Measurements from ENCODE around the gene LRRC10. TPM values are rescaled to one million over a fixed set of nuclear protein-coding genes. Genes with fewer than 3 reads are reported as not detected.
A peak's percentile ranks its signal among the peaks of the same experiment; 100 is the strongest.

LRRC10 gene, protein sequence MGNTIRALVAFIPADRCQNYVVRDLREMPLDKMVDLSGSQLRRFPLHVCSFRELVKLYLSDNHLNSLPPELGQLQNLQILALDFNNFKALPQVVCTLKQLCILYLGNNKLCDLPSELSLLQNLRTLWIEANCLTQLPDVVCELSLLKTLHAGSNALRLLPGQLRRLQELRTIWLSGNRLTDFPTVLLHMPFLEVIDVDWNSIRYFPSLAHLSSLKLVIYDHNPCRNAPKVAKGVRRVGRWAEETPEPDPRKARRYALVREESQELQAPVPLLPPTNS
- total RNA-seq (2014; rRNA removed; shearing (Covaris generic)) = not detected in 2 replicates
- not detected in 2 replicates for polyA plus RNA-seq (2014; cell fraction: nucleus; rRNA removed)

DNA sequence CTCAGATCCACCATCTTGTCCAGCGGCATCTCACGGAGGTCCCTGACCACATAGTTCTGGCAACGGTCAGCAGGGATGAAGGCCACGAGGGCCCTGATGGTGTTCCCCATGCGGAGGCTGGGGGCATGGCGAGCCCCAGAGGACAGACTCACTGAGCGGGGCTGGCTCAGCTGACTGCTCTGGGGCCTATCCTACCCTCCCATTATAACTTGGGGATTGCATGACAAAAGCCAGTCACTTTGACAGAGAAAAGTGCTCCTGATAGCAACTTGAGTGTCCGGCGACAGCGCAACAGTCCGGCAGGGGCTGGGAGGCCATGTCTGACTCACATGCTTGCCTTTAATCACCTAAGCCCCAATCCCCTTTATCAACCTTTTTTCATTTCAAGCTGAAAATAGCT lies at the start of gene LRRC10:
LRRC10 (minus strand) TSS at position 179 of the 400 bp plus-strand sequence; CDS start at position 110, 69 bp downstream.
- no peak for DNase-seq (ENCODE audit: extremely low read depth, low read depth)

DNA sequence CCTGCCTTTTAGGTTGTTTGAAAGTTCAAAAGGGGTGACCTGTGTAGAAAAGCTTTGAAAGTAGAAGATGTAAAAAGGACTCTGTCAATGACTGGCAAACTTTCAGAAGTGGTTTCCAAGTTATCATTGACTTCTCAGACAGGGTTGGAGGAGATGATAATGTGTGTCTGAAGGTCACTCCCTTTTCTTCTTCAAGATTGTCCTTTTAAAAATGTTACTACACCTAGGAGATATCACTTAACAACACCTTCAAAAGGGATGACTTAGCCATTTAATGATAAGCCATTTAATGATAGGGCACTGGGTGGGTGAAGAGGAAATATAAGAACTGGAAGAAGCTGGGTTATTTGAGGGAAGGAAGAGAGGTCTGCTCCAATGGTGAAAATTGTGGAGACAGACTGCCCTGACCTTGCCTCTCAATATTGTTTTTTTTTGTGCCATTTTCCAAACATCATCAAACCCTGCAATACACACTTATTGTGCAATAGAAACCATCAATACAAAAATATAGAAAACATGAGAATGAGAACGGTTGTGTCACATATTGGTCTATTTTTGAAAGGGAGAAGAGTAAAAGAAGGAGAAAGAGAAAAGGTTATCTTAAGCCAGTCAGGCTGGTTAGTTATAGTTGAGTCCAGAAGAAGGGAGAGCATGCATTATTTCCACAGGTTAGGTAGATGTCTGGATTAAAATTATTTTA lies 49.6 kb upstream of the LRRC10 start:
- no peak for DNase-seq (ENCODE audit: extremely low read depth, low read depth)

DNA sequence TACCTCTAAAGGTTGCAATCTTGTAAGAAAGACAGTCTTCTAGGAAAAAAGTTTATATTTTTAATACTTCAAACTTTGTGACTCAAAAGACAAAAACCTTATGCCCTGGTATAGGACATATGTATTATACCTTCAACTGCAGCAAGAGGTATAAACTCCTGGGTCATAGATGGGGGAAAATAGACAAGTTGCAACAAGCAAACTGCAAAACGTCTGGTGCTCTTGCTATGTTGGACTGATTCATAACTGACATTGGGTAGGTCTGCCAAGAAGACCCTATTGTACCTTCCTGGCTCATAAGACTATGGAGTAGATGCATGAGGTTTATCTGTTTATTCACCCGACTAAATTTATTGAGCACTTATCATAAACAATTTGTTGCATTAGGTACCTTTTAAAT lies 47.5 kb upstream of the LRRC10 start:
- no peak for DNase-seq (ENCODE audit: extremely low read depth, low read depth)

DNA sequence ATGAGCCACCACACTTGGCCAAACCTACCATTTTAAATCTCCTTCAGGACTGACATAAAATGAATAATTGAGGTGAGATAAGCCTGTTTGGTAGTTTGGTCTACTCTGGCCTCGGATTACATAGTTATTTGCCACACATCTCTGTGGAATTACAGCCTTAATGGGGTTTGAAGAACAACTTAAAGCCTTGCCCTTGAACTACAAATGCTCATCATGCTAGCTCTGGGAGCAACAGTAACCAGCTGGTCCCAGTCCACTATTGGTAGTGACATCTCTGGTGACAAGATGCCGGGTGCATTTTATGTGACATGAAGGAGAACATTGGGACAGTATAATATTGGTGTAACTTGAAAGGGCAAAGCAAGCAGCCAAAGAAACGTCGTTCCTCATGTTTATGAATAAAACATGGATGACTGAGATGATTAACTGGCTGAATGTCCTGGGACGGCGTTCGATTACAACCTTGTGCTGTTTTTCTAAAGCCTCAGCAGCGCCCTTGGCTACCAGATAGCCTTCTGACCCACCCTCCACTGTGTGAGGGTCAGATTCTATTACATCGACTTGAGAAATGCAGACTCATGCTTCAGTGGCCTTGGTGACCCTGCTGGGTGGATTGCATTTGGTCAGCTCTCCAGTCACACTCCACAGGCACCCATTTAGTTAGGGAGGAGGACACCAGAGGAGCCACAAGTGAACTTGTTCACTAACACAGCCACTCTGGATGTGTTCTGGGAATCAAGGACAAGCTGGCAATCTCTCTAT lies 46.9 kb upstream of the LRRC10 start:
- DNase-seq (ENCODE audit: extremely low read depth, low read depth) = peak; percentile 65

DNA sequence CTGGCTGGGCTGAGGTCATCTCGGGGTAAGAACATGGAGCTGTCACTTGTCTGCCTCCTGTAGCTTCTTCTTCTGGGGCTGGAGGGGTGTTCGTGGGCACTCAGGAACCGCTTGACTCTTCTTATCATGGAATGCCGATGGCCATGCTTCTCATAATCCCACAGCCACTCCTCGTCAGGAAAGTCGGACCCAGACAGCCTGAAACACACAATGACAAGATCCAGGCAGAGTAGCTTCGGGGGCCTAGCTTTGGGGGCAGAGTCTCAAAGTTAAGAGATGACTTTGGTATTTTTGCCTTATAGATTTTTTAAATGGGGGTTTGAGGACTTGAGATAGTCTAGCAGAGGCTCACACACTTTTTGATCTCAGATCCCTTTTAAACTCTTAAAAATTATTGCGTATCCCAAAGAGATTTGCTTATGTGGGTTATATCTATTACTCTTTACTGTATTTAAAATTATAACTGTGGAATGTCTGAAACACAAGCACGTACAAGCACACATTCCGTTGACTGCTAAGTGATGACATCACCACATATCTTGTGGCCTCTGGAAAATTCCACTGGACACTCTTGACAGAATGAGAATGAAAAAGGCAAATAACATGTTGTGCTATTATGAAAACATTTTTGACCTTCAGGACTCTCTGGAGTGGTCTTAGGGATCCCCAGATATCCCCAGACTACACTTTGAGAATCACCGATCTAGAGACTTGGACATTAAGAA lies 45.1 kb upstream of the LRRC10 start:
- DNase-seq (ENCODE audit: extremely low read depth, low read depth) = no peak

DNA sequence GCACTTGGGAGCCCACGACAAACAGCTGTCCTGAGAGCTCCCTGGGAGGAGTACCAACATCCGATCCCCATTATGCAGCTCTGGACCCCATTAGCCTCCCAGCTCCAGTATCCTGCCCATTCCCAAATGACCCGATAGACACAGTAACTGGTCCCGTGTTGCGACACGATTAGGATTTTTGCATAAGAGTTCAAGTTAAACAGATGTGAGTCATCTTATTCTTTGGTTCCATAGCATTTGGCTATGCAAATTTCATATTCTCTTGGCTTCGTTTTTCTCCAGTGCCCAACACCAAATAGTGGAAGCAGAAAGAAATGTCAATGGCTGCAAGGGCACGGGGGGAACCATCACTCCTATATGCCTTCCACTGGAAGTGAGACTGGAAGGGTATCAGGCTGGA lies 43.0 kb upstream of the LRRC10 start:
- DNase-seq (ENCODE audit: extremely low read depth, low read depth) = no peak

DNA sequence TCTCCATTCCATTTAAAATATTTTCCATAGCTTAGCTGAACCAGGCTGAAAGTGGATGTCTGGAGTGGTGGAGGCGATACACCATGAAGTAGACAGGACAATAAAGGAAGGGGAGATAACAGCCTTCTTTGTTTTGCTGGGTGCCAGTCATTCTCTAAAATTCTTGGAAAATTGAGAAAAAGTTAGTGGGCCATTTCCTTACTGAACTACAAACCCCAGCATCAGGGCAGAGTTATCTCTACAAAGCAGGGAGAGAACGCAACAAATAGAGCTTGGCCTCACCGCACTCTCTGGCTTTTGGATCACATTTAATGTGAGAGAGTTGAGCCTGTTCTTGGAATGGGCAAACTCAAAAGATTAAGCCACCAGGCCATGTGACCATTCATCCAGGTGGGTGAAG lies 41.2 kb upstream of the LRRC10 start:
- DNase-seq (ENCODE audit: extremely low read depth, low read depth) = no peak

DNA sequence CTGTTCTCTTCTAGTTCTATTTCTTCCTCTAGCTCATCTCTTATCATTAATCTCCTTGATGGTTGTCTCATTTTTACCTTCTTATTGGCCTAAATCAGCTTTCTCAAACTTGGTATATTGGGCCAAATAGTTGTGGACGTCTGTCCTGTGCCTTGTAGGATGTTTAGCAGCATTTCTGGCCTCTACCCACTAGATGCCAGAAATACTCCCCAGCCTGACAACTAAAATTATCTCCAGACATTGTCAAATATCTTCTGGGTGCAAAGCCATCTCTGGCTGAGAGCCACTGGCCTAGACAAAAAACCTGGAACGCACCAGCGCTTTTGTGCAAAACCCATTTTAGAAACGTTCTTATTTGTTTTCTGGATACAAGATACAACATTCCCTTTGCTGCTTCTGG lies 38.8 kb upstream of the LRRC10 start:
- no peak for DNase-seq (ENCODE audit: extremely low read depth, low read depth)

DNA sequence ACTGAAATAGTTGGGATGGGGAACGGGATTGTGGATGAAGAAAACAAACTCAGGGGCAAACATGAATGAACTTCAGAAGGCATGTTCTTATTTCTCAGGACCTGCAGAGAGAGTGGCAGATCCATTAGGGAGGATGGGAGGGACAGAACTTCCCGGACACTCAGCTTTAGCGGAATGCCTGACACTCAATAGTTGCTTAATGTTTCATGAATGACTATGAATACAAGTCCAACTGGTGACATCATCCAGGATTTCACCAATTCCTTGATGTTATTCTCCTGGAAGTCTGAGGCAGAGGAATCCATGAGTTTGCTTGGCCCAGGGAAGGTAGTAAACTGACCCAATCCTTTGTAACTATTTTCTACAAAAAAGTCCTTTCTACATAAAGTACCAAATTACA lies 37.8 kb upstream of the LRRC10 start:
- DNase-seq (ENCODE audit: extremely low read depth, low read depth) = peak; percentile 20

DNA sequence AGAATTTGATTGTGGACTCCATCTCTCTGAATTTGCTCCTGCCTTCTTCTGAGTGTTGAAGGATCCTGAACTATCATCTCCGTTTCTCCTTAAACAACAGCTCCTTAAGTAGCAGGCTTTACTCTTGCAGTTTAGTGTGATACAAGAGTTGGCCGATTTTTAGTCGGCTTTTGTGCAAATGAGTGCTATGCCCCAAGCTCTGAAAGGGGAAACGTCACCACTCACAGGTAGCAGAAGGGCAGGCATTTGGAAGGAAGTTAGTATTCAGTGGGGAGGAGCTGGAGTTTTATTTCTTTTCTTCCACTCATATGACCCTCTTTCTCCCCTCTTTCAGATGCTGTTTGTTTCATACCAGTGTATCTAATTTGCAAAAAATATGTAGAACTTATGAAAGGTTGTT lies 36.5 kb upstream of the LRRC10 start:
- DNase-seq (ENCODE audit: extremely low read depth, low read depth) = no peak

DNA sequence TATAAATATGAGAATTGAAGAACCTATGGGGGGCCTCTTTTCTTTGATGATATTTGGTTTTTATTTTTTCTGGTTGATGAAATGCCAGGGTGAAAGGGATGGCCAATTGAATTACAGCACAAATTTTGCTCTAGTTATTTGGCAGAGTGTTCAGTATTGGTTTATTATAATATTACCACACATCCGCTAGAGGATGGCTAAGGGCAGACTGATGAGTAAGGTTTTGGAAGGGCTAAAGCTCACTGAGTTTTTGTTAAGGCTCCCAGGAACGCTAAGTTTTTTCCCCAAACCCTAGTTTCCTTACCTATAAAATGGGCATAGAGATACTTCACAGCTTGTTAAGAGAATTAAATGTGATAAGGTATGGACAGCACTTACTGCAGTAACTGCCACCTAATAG lies 34.3 kb upstream of the LRRC10 start:
- DNase-seq (ENCODE audit: extremely low read depth, low read depth) = no peak

DNA sequence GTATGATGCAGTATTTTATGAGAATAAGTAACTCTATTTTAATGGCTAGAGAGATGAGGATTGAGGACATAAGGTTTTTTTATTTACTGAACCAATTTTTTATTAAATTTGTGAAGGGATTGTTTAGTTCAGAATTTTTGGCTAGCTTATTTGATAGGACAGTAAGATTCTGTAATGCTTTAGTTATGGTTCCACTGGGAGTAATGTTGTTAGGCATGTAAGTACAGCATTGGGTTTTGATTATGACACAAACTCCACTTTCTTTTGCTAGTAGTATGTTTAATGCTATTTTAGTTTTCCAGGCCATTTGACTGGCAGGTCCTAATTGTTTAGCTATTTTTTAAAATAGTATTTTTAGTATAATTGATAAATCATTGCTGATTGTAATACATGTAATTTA lies 33.8 kb upstream of the LRRC10 start:
- DNase-seq (ENCODE audit: extremely low read depth, low read depth) = no peak

DNA sequence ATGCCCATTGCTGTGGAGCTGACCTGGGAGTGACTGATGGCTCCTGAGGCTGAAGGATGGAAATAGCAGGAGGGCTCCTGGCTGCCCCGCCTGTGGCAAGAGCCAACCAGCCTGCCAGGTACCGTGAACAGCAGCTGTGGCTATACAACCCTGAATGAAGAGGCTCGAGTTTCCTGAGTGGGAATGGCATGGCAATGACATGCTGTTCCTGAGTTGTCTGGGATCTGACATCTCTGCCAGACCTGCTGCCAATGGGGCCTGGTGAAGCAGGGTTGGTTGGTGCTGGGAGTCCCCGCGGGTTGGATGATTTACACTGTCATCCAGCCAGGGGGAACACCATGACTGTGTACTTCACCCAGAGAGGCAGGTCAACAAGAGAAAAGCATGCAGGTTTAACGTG lies 31.8 kb upstream of the LRRC10 start:
- DNase-seq (ENCODE audit: extremely low read depth, low read depth) = no peak

DNA sequence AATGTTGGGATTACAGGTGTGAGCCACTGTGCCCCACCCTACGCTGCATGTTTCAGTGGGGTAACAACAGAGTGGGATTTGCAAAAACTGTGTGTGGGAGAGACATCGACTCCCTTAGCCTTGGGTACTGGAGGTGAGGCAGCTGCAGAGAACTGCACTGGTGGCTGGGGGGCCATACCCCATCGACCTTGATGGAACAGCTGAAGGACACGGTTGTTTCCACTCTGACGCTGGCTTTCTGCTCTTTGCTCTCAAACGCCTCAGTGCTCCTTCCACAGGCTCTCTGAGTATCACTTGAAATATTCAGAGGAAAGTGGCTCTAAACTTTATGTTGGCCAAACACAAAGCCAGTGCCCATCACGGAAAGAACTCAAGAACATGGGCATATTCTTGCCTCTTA lies 30.8 kb upstream of the LRRC10 start:
- DNase-seq (ENCODE audit: extremely low read depth, low read depth) = no peak

DNA sequence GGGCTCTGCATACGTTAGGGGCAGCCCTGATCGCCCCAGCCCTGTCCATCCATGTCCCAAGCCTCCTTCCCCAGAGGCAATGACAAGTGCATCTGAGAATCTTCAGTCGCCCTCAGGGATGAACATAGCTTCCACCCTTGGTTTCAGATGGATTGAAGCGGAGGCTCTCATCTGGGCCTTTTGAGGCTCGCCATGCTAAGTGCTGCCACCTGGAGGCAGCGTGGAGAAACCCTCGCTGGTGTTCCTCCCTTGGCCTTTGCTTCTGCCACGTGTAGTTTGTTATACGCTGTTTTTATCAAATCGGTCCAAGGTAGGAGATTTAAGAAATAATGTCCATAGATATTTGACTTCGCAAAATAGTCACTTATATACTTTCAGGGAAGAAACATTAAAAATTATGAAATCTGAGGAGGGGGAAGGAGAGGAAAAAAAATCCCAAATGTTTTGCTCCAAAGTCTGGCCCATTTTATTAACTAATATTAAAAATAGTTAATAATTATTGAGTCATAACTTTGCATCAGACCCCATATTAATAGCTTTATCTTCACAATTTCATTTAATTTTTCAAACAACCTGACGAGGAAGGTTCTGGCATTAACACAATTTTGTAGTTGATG lies 28.8 kb upstream of the LRRC10 start:
- DNase-seq (ENCODE audit: extremely low read depth, low read depth) = peak; percentile 73

DNA sequence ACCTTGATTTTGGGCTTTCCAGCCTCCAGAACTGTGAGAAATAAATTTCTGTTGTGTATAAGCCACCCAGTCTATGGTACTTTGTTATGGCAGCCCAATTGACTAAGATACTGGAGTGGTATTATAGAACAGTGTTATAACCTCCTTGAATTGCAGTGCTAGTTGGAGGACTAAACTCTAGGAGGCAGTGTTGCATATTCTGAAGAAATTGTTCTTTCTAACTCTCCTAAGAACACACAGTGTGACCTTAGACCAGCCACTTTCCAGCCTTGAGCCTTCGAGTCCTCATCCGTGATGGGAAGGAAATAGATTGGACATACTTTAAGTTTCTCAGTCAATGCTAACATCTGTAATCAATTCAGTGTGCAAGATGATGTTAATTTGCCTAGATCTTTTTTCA lies 22.4 kb upstream of the LRRC10 start:
- no peak for DNase-seq (ENCODE audit: extremely low read depth, low read depth)

DNA sequence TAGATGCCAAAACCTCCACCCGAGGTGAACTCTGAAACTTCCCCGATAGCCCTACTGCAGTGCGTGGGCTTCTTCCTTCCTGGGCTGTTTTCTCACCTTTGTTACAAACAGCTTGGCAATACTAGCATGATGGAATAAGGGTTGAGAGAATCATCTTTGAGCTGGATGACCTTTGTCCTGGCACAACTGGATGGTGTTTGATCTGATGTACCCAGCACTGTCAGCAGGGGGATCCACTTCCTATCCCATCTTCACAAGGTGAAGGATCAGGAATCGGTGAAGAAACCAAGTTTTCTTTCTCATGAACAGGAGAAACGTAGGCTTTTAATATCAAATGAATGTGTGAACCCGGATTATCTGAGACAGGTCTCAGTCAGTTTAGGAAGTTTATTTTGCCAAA lies 19.5 kb upstream of the LRRC10 start:
- DNase-seq (ENCODE audit: extremely low read depth, low read depth) = no peak

DNA sequence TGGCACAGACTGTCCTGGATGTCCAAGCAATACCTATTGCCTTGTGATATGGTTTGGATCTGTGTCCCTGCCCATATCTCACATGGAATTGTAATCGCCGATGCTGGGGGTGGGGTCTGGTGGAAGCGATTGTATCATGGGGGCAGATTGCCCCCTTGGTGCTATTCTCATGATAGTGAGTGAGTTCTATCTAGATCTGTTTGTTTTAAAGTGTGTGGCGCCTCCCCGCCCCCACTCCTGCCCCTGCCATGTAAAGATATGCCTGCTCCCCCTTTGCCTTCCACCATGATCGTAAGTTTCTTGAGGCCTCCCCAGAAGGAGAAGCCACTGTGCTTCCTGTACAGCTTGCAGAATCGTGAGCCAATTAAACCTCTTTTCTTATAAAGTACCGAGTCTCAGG lies 16.8 kb upstream of the LRRC10 start:
- no peak for DNase-seq (ENCODE audit: extremely low read depth, low read depth)

DNA sequence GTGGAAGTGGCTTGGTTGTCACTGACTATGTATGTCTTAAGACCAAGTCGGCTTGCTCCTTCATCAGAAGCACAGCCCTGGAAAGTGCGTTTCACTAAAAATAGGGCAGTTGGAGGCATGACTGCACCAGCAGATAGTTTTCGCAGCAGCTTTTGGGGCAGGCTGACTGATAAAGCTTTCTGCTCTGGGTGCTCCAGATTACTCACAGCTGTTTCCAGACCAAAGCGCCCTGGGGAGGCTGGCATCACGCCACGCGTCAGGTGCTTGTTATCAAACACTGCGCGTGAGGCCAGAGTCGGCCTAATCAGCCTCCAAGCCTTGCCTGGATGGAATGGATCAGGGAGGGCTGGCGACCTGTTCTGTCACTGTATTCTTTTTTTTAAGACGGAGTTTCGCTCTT lies 13.3 kb upstream of the LRRC10 start:
- no peak for DNase-seq (ENCODE audit: extremely low read depth, low read depth)

DNA sequence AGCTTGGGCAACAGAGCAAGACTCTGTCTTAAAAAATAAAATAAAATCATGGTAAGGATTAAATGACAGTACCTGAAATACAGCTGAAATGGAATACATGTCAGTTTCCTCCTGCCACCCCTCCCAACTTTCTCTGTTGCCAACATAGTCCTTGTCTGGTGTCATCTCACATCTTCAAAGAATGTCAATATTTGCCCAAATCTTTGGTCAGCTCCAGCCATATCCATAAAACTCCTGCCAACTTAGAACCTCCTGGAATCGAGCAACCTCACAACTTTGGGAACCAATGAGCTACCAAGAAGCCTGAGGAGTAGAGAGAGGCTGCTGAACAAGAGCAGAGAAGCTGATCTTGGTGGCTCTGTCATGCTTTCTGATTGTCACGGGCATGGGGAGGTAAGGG lies 10.8 kb upstream of the LRRC10 start:
- no peak for DNase-seq (ENCODE audit: extremely low read depth, low read depth)

DNA sequence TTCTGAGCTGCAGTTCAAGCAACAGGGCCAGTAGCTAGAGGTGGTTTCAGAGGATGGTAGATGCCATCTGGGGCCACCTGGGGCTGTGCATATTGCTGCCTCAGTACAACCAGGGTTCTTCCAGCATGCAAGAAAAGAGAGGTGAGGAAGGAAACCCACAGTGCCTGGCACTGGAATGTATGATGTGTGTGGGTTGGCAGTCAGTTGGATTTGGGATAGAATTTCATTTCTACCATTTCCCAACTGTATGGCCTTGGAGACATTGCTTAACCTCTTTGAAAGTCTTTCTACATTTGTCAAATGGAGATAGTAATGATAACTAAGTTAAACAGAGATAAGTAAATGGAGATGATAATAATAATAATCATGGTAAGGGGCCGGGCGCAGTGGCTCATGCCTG lies 10.2 kb upstream of the LRRC10 start:
- DNase-seq (ENCODE audit: extremely low read depth, low read depth) = no peak

All from NCI-H460 (cell line).